Erythroblast (primary cell): ENCODE data around the gene CPLX3.

Source experiments
- GATA1 ChIP-seq: IDR thresholded peaks from 2 replicates; pipeline ENCODE4 v1.6.1; 2011; ENCODE audit warnings: low read depth, mild to moderate bottlenecking, control low read depth, low read length, moderate library complexity
- POLR2A ChIP-seq: IDR thresholded peaks from 2 replicates; pipeline ENCODE4 v1.6.1; 2011; ENCODE audit warnings: mild to moderate bottlenecking, low read length

GRCh38 chr15:74829486-74829885 is 3.1 kb downstream of the CPLX3 start:
- TF ChIP-seq POLR2A, result no peak
- no peak for TF ChIP-seq GATA1
